HG02852 (cell line): ENCODE data around the gene ITGB4.

Source experiments
- ATAC-seq: cut with Tn5 transposase; IDR thresholded peaks from one replicate; pipeline ENCODE4 v1.9.1; 2021; ENCODE audit warnings: mild to moderate bottlenecking, moderate library complexity; ENCODE audit not compliant: unreplicated experiment

The ITGB4 gene

GRCh38 chr17:75785016-75785890 lies 64.0 kb downstream of the ITGB4 start:
- peak; percentile 63 for ATAC-seq

- ATAC-seq: no peak
These were observed 70.0 kb downstream of the ITGB4 start for GRCh38 chr17:75791254-75791653.

- ATAC-seq: no peak
These were observed 72.2 kb downstream of the ITGB4 start for GRCh38 chr17:75793460-75793859.

- no peak for ATAC-seq
These were observed 74.8 kb downstream of the ITGB4 start for GRCh38 chr17:75795820-75796607.

- ATAC-seq: no peak
These were observed 78.1 kb downstream of the ITGB4 start for GRCh38 chr17:75799402-75799801.

GRCh38 chr17:75803883-75804282 lies 82.6 kb downstream of the ITGB4 start:
- ATAC-seq: no peak

- ATAC-seq: no peak
These were observed 85.7 kb downstream of the ITGB4 start for GRCh38 chr17:75806822-75807500.
